KMS-11 (cell line): Measurements from ENCODE around the gene SMARCD3.

Experiments used
- H2AFZ ChIP-seq: fragments of 200-600 bp; sonication (generic); 2 replicates; pipeline ENCODE4 v1.6.1; 2016; ENCODE audit warnings: antibody characterized with exemption, mixed run types, low read depth
- H3K27ac ChIP-seq: fragments of 200-600 bp; sonication (generic); 2 replicates; pipeline ENCODE4 v1.6.1; 2016; ENCODE audit warnings: mild to moderate bottlenecking, mixed run types
- H3K27me3 ChIP-seq: fragments of 200-600 bp; sonication (generic); 2 replicates; pipeline ENCODE4 v1.6.1; 2017; ENCODE audit warnings: mild to moderate bottlenecking, low read depth, mixed run types, moderate library complexity; ENCODE audit not compliant: insufficient read depth
- H3K36me3 ChIP-seq: fragments of 200-600 bp; sonication (generic); 2 replicates; pipeline ENCODE4 v1.6.1; 2017; ENCODE audit warnings: mild to moderate bottlenecking, mixed run types; ENCODE audit not compliant: insufficient read depth
- H3K4me1 ChIP-seq: fragments of 200-600 bp; sonication (generic); 2 replicates; pipeline ENCODE4 v1.6.1; 2016; ENCODE audit warnings: mild to moderate bottlenecking, low read depth, mixed run types; ENCODE audit not compliant: poor library complexity, severe bottlenecking
- H3K4me2 ChIP-seq: fragments of 200-600 bp; sonication (generic); 2 replicates; pipeline ENCODE4 v1.7.0; 2016; ENCODE audit warnings: mild to moderate bottlenecking, mixed run types
- H3K4me3 ChIP-seq: fragments of 200-600 bp; sonication (generic); IDR thresholded peaks from 2 replicates; pipeline ENCODE4 v1.6.1; 2017; ENCODE audit warnings: low read depth, low read length, mixed read lengths; ENCODE audit not compliant: insufficient read depth
- H3K79me2 ChIP-seq: fragments of 200-600 bp; sonication (generic); 2 replicates; pipeline ENCODE4 v1.6.1; 2016; ENCODE audit warnings: low read depth, mixed run types; ENCODE audit not compliant: insufficient read depth
- H3K9ac ChIP-seq: fragments of 200-600 bp; sonication (generic); 2 replicates; pipeline ENCODE4 v1.6.1; 2016; ENCODE audit warnings: mild to moderate bottlenecking, mixed run types
- H4K20me1 ChIP-seq: fragments of 200-600 bp; sonication (generic); 2 replicates; pipeline ENCODE4 v1.6.1; 2016; ENCODE audit warnings: mild to moderate bottlenecking, mixed run types; ENCODE audit not compliant: insufficient read depth
- TF ChIP-seq, protein P1 (sequence below): fragments of 200-600 bp; sonication (generic); conservative IDR thresholded peaks from 2 replicates; pipeline ENCODE4 v1.6.1; 2017; ENCODE audit warnings: low read depth, mild to moderate bottlenecking, antibody characterized with exemption, low read length, moderate library complexity, mixed read lengths

Gene SMARCD3

DNA sequence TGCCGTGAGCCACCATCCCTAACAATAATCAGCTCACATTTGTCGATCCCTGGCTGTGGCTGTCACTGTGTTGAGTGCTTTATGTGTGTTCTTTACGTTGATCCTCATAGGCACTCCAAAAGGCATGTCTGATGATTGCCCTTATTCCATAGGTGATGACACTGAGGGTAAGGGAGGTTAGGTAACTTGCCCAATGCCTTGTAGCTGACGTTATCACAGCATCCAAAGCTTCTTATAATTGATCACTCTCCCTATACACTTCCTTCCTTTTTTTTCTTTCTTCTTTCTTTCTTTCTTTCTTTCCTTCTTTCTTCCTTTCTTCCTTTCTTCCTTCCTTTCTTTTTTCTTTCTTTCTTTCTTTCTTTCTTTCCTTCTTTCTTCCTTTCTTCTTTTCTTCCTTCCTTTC is 41.9 kb upstream of the SMARCD3 start:
- no peak overlapping the region for H3K4me3 ChIP-seq
- H3K79me2 ChIP-seq = no peaks in the 10 kb centered on the region
- peaks cover 5% of the 10 kb centered on the region; the same call in 1 of the 2 replicates for H3K27me3 ChIP-seq
- no peaks in the 10 kb centered on the region for H4K20me1 ChIP-seq
- no peaks in the 10 kb centered on the region for H3K4me1 ChIP-seq
- no peak overlapping the region for H2AFZ ChIP-seq
- no peak overlapping the region for H3K9ac ChIP-seq
- H3K27ac ChIP-seq = no peak overlapping the region
- no peak overlapping the region for H3K4me2 ChIP-seq
- TF ChIP-seq, protein P1, sequence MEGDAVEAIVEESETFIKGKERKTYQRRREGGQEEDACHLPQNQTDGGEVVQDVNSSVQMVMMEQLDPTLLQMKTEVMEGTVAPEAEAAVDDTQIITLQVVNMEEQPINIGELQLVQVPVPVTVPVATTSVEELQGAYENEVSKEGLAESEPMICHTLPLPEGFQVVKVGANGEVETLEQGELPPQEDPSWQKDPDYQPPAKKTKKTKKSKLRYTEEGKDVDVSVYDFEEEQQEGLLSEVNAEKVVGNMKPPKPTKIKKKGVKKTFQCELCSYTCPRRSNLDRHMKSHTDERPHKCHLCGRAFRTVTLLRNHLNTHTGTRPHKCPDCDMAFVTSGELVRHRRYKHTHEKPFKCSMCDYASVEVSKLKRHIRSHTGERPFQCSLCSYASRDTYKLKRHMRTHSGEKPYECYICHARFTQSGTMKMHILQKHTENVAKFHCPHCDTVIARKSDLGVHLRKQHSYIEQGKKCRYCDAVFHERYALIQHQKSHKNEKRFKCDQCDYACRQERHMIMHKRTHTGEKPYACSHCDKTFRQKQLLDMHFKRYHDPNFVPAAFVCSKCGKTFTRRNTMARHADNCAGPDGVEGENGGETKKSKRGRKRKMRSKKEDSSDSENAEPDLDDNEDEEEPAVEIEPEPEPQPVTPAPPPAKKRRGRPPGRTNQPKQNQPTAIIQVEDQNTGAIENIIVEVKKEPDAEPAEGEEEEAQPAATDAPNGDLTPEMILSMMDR = no peak
- H3K36me3 ChIP-seq = no peaks in the 10 kb centered on the region

DNA sequence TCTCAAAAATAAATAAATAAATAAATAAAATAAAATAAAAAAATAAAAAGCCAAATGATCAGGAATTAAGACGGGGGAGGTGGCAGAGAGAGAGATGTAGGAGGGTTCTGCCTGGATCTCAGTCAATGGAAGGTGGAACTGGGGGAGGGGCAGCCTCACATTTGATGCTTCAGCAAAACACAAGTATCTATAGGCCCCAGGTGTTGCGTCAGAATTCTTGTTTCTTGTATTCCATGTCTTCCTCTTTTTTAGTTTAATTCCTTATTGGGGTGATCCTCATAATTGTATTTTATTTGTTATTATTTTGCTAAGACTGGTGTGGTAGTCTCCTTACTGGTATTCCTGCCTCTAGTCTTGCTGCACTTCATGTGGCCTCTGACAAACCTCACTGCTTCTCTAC is 41.4 kb upstream of the SMARCD3 start:
- H3K4me3 ChIP-seq = no peak overlapping the region
- TF ChIP-seq, protein P1 = no peak
- no peak overlapping the region for H2AFZ ChIP-seq
- no peak overlapping the region for H3K9ac ChIP-seq
- no peaks in the 10 kb centered on the region for H3K4me1 ChIP-seq
- no peak overlapping the region for H3K27ac ChIP-seq
- H4K20me1 ChIP-seq = no peaks in the 10 kb centered on the region
- H3K79me2 ChIP-seq = no peaks in the 10 kb centered on the region
- H3K36me3 ChIP-seq = no peaks in the 10 kb centered on the region
- H3K27me3 ChIP-seq = peaks cover 7% of the 10 kb centered on the region; the same call in 1 of the 2 replicates
- no peak overlapping the region for H3K4me2 ChIP-seq

DNA sequence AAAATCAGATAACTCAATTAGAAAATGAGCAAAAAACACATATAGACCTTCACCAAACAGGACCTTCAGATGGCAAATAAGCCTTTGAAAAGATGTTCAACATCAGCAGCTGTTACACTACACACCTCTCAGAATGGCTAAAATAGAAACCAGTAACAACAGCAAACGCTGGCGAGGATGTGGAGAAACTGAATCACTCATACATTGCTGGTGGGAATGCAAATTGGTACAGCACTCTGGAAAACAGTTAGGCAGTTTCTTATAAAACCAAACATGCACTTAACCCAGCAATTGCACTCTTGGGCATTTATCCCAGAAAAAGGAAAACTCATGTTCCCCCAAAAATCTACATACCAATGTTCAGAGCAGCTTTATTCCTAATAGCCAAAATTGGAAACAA is 37.7 kb upstream of the SMARCD3 start:
- Histone ChIP-seq H3K4me2 (no peak overlapping the region), H3K36me3 (no peaks in the 10 kb centered on the region), H3K79me2 (no peaks in the 10 kb centered on the region), H4K20me1 (no peaks in the 10 kb centered on the region), H3K27me3 (peaks cover 7% of the 10 kb centered on the region; the same call in 1 of the 2 replicates), H3K9ac (no peak overlapping the region), H3K4me3 (no peak overlapping the region), H3K4me1 (no peaks in the 10 kb centered on the region), H2AFZ (no peak overlapping the region), H3K27ac (no peak overlapping the region)
- TF ChIP-seq, protein P1 = no peak

DNA sequence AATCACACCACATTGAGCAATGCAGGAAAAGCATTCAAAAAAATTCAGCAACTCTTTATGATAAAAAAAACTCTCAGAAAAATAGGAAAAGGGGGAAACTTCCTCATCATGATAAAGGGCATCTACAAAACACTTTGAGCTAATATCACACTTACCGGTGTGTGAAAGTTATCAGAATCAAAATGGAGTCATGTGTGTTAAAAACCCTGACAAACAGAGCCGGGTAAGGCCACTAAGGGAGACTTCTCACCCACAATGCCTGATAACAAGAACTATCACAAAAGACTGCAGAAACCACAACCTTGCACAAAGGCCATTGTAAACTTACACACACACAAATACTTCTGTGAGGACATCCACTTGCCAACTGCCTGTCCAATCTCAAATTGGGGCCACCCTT is 34.8 kb upstream of the SMARCD3 start:
- Histone ChIP-seq H3K36me3 (no peaks in the 10 kb centered on the region), H3K4me2 (no peak overlapping the region), H3K4me1 (no peaks in the 10 kb centered on the region), H3K9ac (no peak overlapping the region), H3K27me3 (peaks cover 7% of the 10 kb centered on the region; the same call in 1 of the 2 replicates), H3K27ac (no peak overlapping the region), H3K79me2 (no peaks in the 10 kb centered on the region), H3K4me3 (no peak overlapping the region), H2AFZ (no peak overlapping the region), H4K20me1 (no peaks in the 10 kb centered on the region)
- TF ChIP-seq, protein P1 = no peak

DNA sequence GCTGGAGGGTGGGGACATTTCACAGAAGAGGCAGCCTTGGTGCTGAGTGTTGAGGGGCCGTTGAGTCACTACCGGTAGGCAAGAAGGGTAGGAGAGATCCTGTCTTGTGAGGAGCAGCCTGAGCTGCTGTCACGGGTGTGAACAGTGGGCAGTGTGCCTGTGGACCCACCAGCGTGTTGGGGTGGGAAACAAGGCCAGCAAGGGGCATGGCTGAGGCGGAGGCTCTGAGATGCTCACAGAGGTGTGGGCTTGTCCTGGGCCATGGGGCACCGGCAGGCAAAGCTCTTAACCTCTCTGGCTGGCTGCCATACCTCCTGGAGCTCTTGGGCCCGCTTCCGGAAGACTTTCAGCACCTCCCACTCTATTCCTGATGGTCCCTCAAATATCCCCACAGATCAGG is 33.6 kb upstream of the SMARCD3 start:
- H3K4me3 ChIP-seq = no peak overlapping the region
- no peak overlapping the region for H2AFZ ChIP-seq
- no peaks in the 10 kb centered on the region for H3K79me2 ChIP-seq
- no peaks in the 10 kb centered on the region for H4K20me1 ChIP-seq
- H3K4me2 ChIP-seq = no peak overlapping the region
- H3K27me3 ChIP-seq = peaks cover 7% of the 10 kb centered on the region; the same call in 1 of the 2 replicates
- H3K36me3 ChIP-seq = no peaks in the 10 kb centered on the region
- TF ChIP-seq, protein P1 = no peak
- no peak overlapping the region for H3K27ac ChIP-seq
- no peak overlapping the region for H3K9ac ChIP-seq
- no peaks in the 10 kb centered on the region for H3K4me1 ChIP-seq
